Astrocyte (in vitro differentiated cells and primary cell): ENCODE measurements around the gene ZDHHC14.

Experiments
- EZH2 ChIP-seq: IDR thresholded peaks from 2 replicates; pipeline ENCODE4 v1.6.1; 2012; ENCODE audit warnings: mild to moderate bottlenecking, low read length, inconsistent platforms; ENCODE audit not compliant: insufficient read depth
- TF ChIP-seq, protein P1 (sequence below): IDR thresholded peaks from 2 replicates; pipeline ENCODE4 v1.5.1; 2011; ENCODE audit warnings: low read depth, mild to moderate bottlenecking, inconsistent platforms, low read length, moderate library complexity; ENCODE audit not compliant: insufficient read depth

DNA sequence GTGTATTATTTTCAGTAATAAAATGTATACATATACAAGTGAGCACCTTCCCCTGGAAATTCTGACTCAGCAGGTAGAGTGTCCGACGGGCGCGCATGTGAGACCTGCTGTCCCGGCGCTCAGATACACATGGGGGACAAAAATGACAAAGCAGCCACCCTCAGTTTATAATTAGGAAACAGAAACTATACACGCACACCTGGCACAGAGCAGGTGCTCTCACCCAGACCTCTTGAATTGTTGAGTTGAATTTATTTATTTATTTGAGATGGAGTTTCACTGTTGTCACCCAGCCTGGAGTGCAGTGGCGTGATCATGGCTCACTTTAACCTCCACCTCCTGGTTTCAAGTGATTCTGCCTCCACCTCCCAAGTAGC, 180.4 kb downstream of the ZDHHC14 start:
- TF ChIP-seq, protein P1, sequence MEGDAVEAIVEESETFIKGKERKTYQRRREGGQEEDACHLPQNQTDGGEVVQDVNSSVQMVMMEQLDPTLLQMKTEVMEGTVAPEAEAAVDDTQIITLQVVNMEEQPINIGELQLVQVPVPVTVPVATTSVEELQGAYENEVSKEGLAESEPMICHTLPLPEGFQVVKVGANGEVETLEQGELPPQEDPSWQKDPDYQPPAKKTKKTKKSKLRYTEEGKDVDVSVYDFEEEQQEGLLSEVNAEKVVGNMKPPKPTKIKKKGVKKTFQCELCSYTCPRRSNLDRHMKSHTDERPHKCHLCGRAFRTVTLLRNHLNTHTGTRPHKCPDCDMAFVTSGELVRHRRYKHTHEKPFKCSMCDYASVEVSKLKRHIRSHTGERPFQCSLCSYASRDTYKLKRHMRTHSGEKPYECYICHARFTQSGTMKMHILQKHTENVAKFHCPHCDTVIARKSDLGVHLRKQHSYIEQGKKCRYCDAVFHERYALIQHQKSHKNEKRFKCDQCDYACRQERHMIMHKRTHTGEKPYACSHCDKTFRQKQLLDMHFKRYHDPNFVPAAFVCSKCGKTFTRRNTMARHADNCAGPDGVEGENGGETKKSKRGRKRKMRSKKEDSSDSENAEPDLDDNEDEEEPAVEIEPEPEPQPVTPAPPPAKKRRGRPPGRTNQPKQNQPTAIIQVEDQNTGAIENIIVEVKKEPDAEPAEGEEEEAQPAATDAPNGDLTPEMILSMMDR: no peak
- TF ChIP-seq EZH2: no peak
